T-helper 22 cell (primary cell): ENCODE measurements around the gene SUN3.
A peak's percentile ranks its signal among the peaks of the same experiment; 100 is the strongest.

Experiments used
- DNase-seq: peaks from one replicate; pipeline ENCODE4 v3.0.0-alpha.2; 2020; ENCODE audit warnings: low read depth

The SUN3 gene, protein sequence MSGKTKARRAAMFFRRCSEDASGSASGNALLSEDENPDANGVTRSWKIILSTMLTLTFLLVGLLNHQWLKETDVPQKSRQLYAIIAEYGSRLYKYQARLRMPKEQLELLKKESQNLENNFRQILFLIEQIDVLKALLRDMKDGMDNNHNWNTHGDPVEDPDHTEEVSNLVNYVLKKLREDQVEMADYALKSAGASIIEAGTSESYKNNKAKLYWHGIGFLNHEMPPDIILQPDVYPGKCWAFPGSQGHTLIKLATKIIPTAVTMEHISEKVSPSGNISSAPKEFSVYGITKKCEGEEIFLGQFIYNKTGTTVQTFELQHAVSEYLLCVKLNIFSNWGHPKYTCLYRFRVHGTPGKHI

DNA sequence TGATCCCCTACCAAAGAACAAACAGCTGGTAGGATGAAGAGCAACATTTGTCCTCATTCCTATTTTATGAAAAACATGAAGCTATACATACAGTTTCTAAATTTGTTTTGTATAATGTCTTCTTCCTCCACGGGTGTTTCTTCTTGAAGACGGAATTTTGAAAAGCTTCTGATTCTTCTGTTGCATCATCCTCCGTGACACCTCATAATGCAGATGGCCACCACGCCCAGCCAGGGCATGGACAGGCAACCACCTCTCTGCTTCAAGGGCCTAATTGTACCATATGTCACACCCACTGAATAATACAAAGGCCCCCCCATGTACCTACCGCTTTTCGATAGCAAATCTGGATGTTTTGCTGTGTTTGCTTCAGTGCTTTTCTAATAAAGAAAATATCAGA lies at the start of gene SUN3:
TSS of gene SUN3 (minus strand) at position 170 of the 400 bp plus-strand sequence. CDS start at position 1, 169 bp downstream.
- no peak for DNase-seq

DNA sequence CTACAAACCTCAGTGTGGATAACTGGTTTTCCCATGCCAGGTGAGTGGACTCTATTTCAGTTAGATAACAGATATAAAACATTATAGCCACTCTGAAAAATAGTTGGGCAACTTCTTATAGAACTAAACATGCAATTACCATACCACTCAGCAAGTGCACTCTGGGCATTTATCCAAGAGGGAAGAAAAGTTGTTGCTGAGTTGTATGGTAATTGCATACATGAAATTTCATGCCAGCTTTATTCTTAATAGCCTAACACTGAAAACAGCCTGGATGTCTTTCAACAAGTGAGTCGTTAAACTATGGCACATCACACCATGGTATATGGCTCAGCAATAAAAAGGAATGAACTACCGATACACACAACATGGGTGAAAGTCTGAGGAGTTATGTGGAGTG lies 49.6 kb upstream of the SUN3 start:
- no peak for DNase-seq

- no peak for DNase-seq
Measured at GRCh38 chr7:48077423-48077822, 48.5 kb upstream of the SUN3 start.

- DNase-seq = no peak
Measured at GRCh38 chr7:48074204-48074654, 45.3 kb upstream of the SUN3 start.

DNA sequence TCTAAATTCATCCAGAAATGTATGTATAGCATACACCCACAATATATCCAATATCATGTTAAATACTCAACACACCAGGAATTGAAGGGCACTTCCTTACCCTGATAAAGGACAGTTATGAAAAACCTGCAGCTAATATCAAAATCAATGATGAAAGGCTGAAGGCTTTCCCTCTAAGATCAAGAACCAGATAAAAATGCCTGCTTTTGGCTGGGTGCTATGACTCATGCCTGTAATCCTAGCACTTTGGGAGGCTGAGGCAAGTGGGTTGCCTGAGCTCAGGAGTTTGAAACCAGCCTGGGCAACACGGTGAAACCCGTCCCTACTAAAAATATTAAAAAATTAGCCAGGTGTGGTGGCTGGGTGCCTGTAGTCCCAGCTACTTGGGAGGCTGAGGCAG lies 38.6 kb upstream of the SUN3 start:
- DNase-seq = no peak

DNA sequence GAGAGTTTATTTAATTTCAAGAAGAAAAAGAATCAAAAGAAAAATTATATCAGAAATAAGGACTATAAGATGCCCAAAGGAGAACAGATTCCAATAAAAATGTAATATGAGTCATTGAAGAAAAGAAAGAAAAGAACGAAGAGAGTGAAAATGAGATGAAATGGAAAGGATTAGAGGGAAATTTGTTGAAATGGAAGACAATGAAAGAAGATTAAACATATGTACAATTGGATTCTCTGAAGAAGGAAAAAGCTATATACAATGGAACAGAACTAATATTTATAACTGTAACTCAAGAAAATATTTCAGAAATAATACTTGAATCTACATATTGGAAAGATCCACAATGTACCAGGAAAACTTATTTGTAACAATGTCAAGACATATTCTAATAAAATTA lies 35.1 kb upstream of the SUN3 start:
- no peak for DNase-seq

DNA sequence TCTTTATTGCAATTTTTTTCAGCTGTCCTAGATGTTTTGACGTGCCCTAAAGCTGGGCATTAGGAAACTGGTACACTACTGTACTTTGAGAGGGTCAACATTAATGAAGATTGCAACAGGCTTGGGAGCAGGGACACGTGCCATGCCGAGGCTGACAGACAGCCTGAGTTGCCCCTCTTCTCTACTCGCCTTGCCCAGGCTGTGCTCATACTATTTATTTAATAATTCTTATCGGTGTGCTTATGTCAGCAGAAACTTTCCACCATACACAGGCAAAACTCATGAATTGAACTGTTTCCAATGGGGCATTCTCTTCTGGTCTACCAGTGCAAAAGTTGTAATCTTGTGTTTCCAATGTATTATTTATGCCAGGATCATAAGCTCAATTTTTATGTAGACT lies 30.8 kb upstream of the SUN3 start:
- DNase-seq = no peak

DNA sequence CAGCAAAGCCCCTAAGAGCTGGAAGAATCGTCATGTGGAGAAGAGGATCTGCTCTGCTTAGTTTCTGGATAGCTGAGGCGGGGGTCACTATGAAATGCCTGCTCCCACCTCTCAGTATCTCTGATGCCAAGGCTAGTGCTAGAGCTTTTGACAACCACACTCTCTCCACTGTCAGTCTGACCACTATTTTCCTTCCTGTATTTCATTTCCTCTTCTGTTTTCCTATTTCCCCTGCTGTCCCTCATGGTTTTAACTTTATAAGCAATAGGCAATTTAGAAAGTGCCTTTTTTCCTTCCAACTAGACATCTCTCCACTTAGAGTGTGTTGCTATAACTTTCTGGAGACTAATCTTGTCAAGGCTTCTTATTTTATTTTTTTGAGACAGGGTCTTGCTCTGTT lies 30.1 kb upstream of the SUN3 start:
- DNase-seq = no peak

GRCh38 chr7:48053736-48054135 lies 24.8 kb upstream of the SUN3 start:
- DNase-seq = no peak

DNA sequence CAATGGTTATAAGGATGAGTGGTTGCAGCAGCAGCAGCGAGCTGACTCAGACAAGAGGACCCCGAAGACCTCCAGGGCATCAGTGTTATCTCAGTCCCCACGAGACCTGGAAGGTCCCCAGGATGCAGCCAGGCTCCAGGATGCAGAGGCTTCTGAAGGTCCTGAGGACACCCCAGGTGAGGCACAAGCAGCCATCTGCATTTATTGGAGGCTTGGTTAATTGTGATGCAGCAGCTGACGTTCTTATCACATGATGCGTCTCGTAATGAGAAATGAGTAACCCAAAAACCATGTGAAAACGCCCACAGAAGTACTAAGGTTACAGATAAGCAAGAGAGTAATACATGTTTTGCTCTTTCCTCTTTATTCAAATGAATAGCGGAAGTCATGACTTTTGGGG lies 23.8 kb upstream of the SUN3 start:
- DNase-seq = no peak

DNA sequence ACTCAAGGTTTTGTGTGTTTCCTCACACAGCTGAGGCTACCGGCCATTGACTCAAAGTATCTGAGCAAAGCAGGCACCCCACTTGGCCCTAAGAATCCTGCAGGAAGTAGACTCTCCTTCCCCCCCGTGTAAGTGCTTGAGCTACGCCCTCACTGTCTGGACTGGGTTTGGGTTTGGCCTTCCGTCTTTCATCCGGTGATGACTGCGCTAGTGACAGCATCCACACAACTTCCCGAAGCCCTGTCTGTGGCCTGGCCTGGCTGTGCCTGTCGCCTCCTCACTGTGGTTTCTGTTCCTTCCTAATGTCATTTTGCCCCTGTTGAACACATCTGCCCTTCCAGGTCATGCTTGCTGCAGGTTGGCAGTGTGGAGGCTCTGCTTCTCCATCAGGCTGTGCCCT lies 20.9 kb upstream of the SUN3 start:
- DNase-seq = no peak

DNA sequence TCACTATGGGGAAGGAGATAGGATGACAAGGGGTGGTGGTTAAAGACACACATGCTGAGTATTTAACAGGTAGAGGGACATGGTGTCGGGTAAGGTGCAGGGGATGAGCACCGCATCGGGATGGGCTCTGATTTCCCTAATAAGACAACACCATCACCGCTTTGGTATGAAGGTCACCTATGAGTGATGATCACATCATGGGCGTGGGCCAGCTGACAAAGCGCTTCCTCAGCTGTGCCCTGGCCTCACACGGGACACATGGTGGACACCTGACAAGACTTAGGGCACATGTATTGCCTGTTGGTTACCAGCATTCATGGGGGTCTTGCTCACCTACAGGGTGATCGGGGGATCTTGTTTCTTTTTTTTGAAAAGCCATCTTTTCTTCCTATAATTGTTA lies 19.2 kb upstream of the SUN3 start:
- DNase-seq = no peak

DNA sequence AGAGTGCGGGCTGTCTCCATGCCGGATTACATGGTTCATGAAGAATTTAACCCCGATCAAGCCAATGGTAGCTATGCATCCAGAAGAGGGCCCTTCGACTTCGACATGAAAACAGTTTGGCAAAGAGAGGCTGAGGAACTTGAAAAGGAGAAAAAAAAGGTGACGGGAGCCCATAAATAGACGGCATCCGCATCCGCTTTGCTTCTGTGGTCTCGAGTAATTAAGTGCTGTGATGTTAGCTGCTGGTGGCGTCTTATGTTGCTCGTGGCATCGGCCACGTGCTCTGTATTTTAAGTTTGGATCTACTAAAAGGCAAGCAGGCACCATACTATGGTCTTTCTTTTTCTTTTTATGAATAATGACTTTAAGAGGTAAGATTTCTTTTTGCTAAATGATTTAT lies 17.6 kb upstream of the SUN3 start:
- no peak for DNase-seq

DNA sequence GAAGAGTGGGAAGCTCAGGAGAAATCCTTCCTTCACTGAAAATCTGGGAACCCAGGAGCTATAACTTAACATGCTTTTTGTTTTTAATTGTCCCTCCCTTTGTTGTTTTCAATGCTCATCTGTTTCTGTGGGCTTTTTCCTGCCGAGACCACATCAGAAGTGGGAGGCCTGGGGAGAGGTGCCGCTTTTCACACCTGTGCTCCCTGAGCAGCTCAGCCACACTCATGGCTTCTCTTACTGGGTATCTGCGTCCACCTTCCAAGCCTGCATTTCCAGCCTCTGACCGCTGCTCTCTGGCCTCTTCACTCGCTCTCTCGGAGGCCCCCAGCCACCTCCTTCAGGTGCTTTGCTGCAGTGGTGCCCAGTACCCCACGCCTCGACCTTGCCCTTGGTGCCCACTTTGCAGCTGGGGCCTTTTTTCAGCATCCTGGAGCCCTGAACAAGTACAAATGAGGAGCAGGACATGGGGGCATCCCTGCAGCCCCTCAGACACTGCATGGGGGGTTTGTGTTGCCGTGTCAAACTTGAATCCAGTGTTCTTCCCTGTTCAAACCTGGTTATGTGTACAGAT lies 16.4 kb upstream of the SUN3 start:
- no peak for DNase-seq

- no peak for DNase-seq
Measured at GRCh38 chr7:48042636-48043035, 13.7 kb upstream of the SUN3 start.

- no peak for DNase-seq
Measured at GRCh38 chr7:48042216-48042615, 13.3 kb upstream of the SUN3 start.

GRCh38 chr7:48041653-48041970 lies 12.7 kb upstream of the SUN3 start:
- no peak for DNase-seq

- no peak for DNase-seq
Measured at GRCh38 chr7:48040944-48041652, 12.2 kb upstream of the SUN3 start.

GRCh38 chr7:48038815-48039506 lies 10.1 kb upstream of the SUN3 start:
- no peak for DNase-seq

- DNase-seq = no peak
Measured at GRCh38 chr7:48035967-48036478, 7.1 kb upstream of the SUN3 start.

DNA sequence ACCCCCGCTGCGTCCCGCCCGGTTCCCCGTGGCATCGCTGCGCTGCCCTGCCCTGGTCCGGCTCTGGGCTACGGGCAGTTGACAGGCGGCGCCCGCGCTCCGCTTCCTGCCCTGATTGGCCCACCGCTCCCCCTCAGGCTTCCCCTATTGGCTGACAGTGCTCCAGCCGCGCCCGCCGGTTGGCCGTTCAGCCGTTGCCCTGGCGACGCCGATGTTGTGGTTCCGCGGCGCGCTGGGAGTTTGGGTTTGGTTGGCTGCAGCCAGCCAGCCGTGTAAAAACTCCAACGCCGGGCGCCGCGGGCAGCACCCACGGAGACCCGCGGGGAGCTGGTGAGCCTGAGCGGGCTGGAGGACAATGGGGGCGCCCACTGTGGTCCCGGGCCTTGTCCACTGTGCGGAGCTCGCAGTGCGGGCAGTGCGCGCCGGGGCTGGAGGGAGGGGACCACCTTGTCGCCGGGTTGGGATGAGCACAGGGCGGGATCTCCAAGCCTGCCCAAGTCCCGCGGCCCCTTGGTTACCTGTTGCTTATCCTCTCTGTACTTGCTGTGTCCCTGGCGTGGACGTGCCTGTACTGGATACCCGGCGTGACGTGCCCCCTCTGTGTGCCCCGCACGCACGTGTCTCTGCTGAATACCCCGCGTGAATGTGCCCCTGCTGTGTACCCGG lies 6.5 kb upstream of the SUN3 start, which contains the start of gene C7orf57:
TSS of gene C7orf57 (plus strand) at position 243 of the 666 bp plus-strand sequence. CDS start 766 bp downstream, outside the sequence.
- DNase-seq = peak; percentile 76

GRCh38 chr7:48033922-48034321 lies 5.0 kb upstream of the SUN3 start:
- no peak for DNase-seq
